Muscle layer of duodenum (tissue), 2 donors: ENCODE data around the gene SLC38A7.
A peak's percentile ranks its signal among the peaks of the same experiment; 100 is the strongest.

Experiments used
- H3K27ac ChIP-seq: one replicate; pipeline ENCODE4 v1.7.0; 2013; ENCODE audit warnings: mild to moderate bottlenecking, low read length
- H3K27me3 ChIP-seq: one replicate; pipeline ENCODE4 v1.7.0; 2013; ENCODE audit warnings: low read depth, mild to moderate bottlenecking, control low read depth, low read length
- H3K36me3 ChIP-seq, 2 donors: one replicate each; pipeline ENCODE4 v1.7.0; 2013; ENCODE audit warnings: low read length in 2 of 2, control low read depth in 1 of 2, mild to moderate bottlenecking in 1 of 2; ENCODE audit not compliant: insufficient read depth in 2 of 2, control insufficient read depth in 1 of 2
- H3K4me1 ChIP-seq, 2 donors: one replicate each; pipeline ENCODE4 v1.7.0; 2013; ENCODE audit warnings: low read length in 2 of 2, mild to moderate bottlenecking in 2 of 2, control low read depth in 1 of 2, moderate library complexity in 1 of 2; ENCODE audit not compliant: insufficient read depth in 2 of 2, control insufficient read depth in 1 of 2
- H3K4me3 ChIP-seq, 2 donors: one replicate each; pipeline ENCODE4 v1.7.0; 2013; ENCODE audit warnings: low read length in 2 of 2, low read depth in 1 of 2, mild to moderate bottlenecking in 1 of 2
- H3K9me3 ChIP-seq, 2 donors: one replicate each; pipeline ENCODE4 v1.7.0; 2013; ENCODE audit warnings: low read length in 2 of 2, control low read depth in 1 of 2, mild to moderate bottlenecking in 1 of 2; ENCODE audit not compliant: control insufficient read depth in 1 of 2
- donor health status: healthy.

SLC38A7 gene

GRCh38 chr16:58634265-58634802 lies 50.2 kb downstream of the SLC38A7 start:
- H3K4me3 ChIP-seq = no peak overlapping the region
- no peaks in the 10 kb centered on the region for H3K27me3 ChIP-seq
- peaks cover 0 to 4% of the 10 kb centered on the region in 2 donors for H3K36me3 ChIP-seq
- H3K27ac ChIP-seq = no peak overlapping the region
- H3K4me1 ChIP-seq = no peaks in the 10 kb centered on the region
- no peaks in the 10 kb centered on the region for H3K9me3 ChIP-seq

GRCh38 chr16:58629733-58630640 lies 54.6 kb downstream of the SLC38A7 start, which contains the start of gene CNOT1:
Gene CNOT1, minus strand, starts transcription at chr16:58629826. Its CDS starts 30,489 bp downstream, at chr16:58599337.
- Histone ChIP-seq H3K4me1 (peaks cover 7 to 17% of the 10 kb centered on the region in 2 donors), H3K36me3 (peaks cover 0 to 4% of the 10 kb centered on the region in 2 donors), H3K27ac (peak within 1 kb of the TSS; percentile 96), H3K9me3 (no peaks in the 10 kb centered on the region), H3K4me3 (peak within 1 kb of the TSS; percentile 85 to 94), H3K27me3 (no peaks in the 10 kb centered on the region)

- peak overlapping the region; percentile 96 for H3K27ac ChIP-seq
- peaks cover 7 to 17% of the 10 kb centered on the region in 2 donors for H3K4me1 ChIP-seq
Observed at GRCh38 chr16:58628845-58629732, 55.5 kb downstream of the SLC38A7 start.

GRCh38 chr16:58624209-58624608 lies 60.4 kb downstream of the SLC38A7 start:
- no peak overlapping the region for H3K27ac ChIP-seq
- no peak overlapping the region for H3K4me3 ChIP-seq
- peaks cover 13 to 24% of the 10 kb centered on the region in 2 donors for H3K36me3 ChIP-seq
- no peaks in the 10 kb centered on the region for H3K27me3 ChIP-seq
- no peaks in the 10 kb centered on the region for H3K9me3 ChIP-seq
- H3K4me1 ChIP-seq = peaks cover 7 to 17% of the 10 kb centered on the region in 2 donors

More at GRCh38 chr16:58628845-58629732, 55.5 kb downstream of the SLC38A7 start:
- Histone ChIP-seq H3K36me3 (peaks cover 7 to 13% of the 10 kb centered on the region in 2 donors), H3K9me3 (no peaks in the 10 kb centered on the region), H3K4me3 (peak overlapping the region; percentile 85 to 94), H3K27me3 (no peaks in the 10 kb centered on the region)

- Histone ChIP-seq H3K9me3 (no peaks in the 10 kb centered on the region), H3K36me3 (peaks cover 24% of the 10 kb centered on the region in 2 donors)
Observed at GRCh38 chr16:58620396-58620795, 64.2 kb downstream of the SLC38A7 start.

GRCh38 chr16:58615280-58615679 lies 69.3 kb downstream of the SLC38A7 start:
- no peak overlapping the region for H3K4me3 ChIP-seq
- H3K27ac ChIP-seq = no peak overlapping the region
- H3K9me3 ChIP-seq = no peaks in the 10 kb centered on the region
- H3K36me3 ChIP-seq = peaks cover 7 to 11% of the 10 kb centered on the region in 2 donors
- H3K4me1 ChIP-seq = peaks cover 0 to 6% of the 10 kb centered on the region in 2 donors
- no peaks in the 10 kb centered on the region for H3K27me3 ChIP-seq

More at GRCh38 chr16:58620396-58620795, 64.2 kb downstream of the SLC38A7 start:
- Histone ChIP-seq H3K4me1 (no peaks in the 10 kb centered on the region), H3K4me3 (no peak overlapping the region), H3K27ac (no peak overlapping the region), H3K27me3 (no peaks in the 10 kb centered on the region)
